GM23248 (cell line): ENCODE measurements around the gene FADS1.

Experiments
- EZH2 ChIP-seq: fragments of 200-600 bp; sonication (generic); IDR thresholded peaks from 2 replicates; pipeline ENCODE4 v1.6.1; 2018; ENCODE audit warnings: antibody characterized with exemption, mild to moderate bottlenecking; ENCODE audit not compliant: insufficient read depth, poor library complexity, severe bottlenecking
- EZH2phosphoT487 ChIP-seq: fragments of 200-600 bp; sonication (generic); IDR thresholded peaks from 2 replicates; pipeline ENCODE4 v1.6.1; 2018; ENCODE audit warnings: antibody characterized with exemption, moderate library complexity, mild to moderate bottlenecking, low read depth; ENCODE audit not compliant: insufficient read depth

DNA sequence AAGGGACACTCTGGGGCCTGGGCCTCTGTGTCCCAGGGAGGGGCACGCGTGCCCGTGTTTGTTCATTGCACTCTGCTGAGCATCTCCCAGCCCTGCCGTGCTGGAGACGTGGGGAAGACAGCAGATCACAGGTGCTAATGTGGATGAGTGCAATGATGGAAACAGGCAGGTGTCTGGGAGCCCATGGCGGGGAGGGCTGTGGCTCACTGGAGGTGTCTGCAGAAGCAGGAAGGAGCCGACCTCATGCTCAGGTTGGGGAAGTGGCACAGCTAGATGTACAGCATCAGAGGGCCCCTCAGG, 32.3 kb downstream of the FADS1 start:
- TF ChIP-seq EZH2, result no peak
- TF ChIP-seq EZH2phosphoT487, result no peak
